Measurements from ENCODE around the gene MCEE. TPM values are rescaled to one million over a fixed set of nuclear protein-coding genes. Genes with fewer than 3 reads are reported as not detected.
A peak's percentile ranks its signal among the peaks of the same experiment; 100 is the strongest.
"Not testable (repeated sequence)": the region's sequence is repeated elsewhere in the genome, so short reads cannot be mapped to it uniquely, and the experiment has no call there.

MCEE gene
- polyA plus RNA-seq, 4 donors = 22.3 to 25.5 (median 22.7) TPM

DNA sequence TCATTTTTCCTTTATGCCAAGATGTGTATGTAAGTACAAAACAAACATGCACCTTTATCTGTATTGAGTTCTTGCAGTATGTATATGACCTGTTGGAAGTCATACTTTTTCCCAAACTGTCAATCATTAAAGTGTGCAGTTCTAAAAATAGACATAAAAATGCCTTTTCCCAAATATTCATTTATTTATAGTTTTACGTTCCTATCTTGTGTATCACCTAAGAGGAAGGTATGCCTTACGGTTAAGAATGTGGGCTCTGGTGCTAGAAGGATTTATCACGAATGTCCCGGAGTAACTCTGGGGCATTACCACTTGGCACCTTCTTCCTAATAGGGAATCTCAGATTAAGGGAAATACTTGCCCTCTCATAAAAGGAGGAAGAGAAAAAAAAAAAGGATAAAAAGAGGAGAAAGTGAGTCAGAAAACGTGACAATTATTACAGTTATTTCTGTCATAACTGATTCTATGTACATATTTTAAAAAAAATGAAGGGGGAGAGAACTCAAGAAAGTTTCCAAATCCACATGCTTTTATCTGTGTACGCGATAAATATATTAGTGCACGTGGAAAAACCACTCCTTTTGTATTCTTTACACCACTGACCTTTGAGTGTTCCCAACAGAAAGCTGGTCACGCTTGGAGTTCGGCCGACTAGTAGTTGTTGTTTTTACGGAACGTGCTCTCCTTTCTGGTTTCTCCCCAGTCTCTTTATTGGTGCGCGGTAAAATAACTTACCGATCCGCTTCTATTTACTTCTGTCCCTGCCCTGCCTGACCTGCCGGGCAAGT lies 721 bp downstream of the MCEE start:
- DNase-seq (ENCODE audit: low read depth in 4 of 4, low spot score in 3 of 4) = peak in 3 of 4 donors; percentile 1 to 16 (median 11)

GRCh38 chr2:71126957-71127356 lies 3.1 kb downstream of the MCEE start:
- no peak for DNase-seq (ENCODE audit: low read depth in 4 of 4, low spot score in 3 of 4)

DNA sequence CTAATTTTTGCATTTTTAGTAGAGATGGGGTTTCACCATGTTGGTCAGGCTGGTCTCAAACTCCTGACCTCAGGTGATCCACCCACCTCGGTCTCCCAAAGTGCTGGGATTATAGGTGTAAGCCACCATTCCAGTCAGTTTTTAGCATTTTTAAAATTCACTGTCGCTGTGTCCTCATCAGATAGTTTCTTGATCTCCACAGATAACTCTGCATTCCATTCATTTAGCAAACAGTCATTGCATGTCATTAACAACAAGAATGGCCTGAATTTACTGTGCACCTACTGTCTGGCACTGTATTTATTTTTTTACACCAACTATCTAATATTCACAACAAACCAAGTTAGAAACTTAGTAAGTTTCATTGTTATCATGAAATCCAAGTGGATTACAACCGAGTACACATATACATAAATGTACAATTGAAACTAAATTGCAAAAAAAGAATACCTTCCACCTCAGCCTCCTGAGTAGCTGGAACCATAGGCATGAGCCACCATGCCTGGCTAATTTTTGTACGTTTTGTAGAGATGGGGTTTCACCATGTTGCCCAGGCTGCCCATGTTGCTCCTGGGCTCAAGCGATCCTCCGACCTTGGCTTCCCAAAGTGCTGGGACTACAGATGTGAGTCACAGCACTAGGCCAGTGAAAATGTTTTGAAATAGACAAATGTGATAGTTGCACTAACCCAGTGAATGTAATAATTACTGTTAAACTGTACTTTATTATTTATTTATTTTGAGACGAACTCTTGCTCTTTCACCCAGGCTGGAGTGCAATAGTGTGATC lies 4.3 kb downstream of the MCEE start:
- DNase-seq (ENCODE audit: low read depth in 4 of 4, low spot score in 3 of 4) = no peak

- DNase-seq (ENCODE audit: low read depth in 4 of 4, low spot score in 3 of 4) = no peak
Measured at GRCh38 chr2:71122387-71123298, 7.4 kb downstream of the MCEE start.

GRCh38 chr2:71121479-71121878 lies 8.6 kb downstream of the MCEE start:
- no peak for DNase-seq (ENCODE audit: low read depth in 4 of 4, low spot score in 3 of 4)

DNA sequence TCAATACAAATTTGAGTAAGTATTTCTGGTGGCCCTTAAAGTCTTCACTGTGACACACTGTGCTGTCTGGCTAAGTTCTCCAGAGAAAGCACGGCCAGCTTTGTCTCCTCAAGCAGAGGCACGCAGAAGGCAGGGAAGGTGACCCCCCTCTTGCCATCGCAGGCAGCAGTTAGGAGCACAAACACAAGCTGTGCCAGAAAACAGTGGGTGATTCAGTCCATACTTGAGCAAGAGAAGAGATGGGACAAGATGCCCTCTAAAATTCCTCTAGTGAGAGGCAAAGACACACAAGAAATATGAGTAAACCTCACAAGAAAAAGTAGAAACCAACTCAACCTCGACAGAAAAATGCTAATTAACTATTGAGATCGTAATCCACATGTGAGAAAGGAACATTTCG lies 9.8 kb downstream of the MCEE start:
- no peak for DNase-seq (ENCODE audit: low read depth in 4 of 4, low spot score in 3 of 4)

GRCh38 chr2:71117063-71117462 lies 13.0 kb downstream of the MCEE start:
- DNase-seq (ENCODE audit: low read depth in 4 of 4, low spot score in 3 of 4) = no peak

- DNase-seq (ENCODE audit: low read depth in 4 of 4, low spot score in 3 of 4) = no peak
Measured at GRCh38 chr2:71113843-71114242, 16.2 kb downstream of the MCEE start.

DNA sequence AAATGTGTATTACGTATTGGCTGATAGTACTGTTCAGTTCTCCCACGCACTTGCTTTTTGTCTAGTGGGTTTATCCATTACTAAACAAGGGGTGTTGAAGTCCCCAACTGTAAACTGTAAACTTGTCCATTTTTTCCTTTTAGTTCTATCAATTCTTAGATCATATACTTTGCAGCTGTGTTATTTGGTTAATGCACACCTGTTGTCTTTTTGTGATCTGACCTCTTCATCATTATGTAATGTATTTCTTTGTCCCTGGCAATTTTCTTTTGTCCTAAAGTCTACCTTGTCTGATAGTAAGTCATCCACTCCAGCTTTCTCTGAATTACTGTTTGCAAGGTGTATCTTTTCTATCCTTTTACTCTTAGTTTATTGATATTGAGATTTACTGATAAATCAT lies 21.9 kb downstream of the MCEE start:
- no peak for DNase-seq (ENCODE audit: low read depth in 4 of 4, low spot score in 3 of 4)

DNA sequence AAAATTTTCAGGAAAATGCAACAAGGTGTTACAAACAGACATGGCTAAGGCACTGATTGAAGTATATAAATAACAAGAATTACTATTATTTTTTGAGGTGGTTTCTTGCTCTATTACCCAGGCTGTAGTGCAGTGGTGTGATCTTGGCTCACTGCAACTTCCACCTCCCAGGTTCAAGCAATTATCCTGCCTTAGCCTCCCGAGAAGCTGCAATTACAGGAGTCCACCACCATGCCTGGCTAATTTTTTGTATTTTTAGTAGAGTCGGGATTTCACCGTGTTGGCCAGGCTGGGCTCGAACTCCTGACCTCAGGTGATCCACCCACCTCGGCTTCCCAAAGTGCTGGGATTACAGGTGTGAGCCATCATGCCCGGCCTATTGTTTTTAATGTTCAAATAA lies 23.6 kb downstream of the MCEE start:
- not testable (repeated sequence) for DNase-seq (ENCODE audit: low read depth in 4 of 4, low spot score in 3 of 4)

GRCh38 chr2:71103809-71104208 lies 26.2 kb downstream of the MCEE start:
- DNase-seq (ENCODE audit: low read depth in 4 of 4, low spot score in 3 of 4) = no peak

GRCh38 chr2:71102981-71103681 lies 26.9 kb downstream of the MCEE start:
- no peak for DNase-seq (ENCODE audit: low read depth in 4 of 4, low spot score in 3 of 4)

DNA sequence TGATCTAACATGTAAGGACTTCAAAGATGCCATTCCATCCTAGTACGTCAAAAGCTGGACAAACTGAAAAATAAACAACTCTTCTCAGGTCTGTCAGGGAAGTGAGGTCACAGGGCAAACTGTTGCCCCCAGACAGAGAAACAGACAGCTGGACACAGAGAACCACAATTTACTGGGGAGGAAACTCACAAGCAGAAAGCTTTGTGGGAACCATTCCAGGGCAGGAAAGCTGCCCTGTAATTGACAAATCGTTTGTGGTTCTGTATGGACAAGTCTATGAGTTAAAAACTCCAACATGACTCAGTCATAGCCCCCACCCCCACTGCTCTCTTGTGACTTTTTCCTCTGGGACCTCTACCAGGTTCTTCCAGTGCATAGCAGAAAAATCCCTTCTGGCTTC lies 28.4 kb downstream of the MCEE start:
- DNase-seq (ENCODE audit: low read depth in 4 of 4, low spot score in 3 of 4) = no peak

- peak in 2 of 4 donors; percentile 7 to 8 for DNase-seq (ENCODE audit: low read depth in 4 of 4, low spot score in 3 of 4)
Measured at GRCh38 chr2:71100195-71100964, 29.6 kb downstream of the MCEE start.

GRCh38 chr2:71092491-71093260 lies 37.4 kb downstream of the MCEE start:
- not testable (repeated sequence) for DNase-seq (ENCODE audit: low read depth in 4 of 4, low spot score in 3 of 4)

DNA sequence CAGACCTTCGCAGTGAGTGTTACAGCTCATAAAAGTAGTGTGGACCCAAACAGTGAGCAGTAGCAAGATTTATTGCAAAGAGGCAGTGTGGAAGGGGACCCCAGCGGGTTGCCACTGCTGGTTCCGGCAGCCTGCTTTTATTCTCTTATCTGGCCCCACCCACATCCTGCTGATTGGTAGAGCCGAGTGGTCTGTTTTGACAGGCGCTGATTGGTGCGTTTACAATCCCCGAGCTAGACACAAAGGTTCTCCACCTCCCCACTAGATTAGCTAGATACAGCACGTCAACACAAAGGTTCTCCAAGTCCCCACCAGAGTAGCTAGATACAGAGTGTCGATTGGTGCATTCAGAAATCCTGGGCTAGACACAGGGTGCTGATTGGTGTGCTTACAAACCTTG lies 38.2 kb downstream of the MCEE start:
- DNase-seq (ENCODE audit: low read depth in 4 of 4, low spot score in 3 of 4) = not testable (repeated sequence)

- not testable (repeated sequence) for DNase-seq (ENCODE audit: low read depth in 4 of 4, low spot score in 3 of 4)
Measured at GRCh38 chr2:71089475-71089874, 40.6 kb downstream of the MCEE start.

DNA sequence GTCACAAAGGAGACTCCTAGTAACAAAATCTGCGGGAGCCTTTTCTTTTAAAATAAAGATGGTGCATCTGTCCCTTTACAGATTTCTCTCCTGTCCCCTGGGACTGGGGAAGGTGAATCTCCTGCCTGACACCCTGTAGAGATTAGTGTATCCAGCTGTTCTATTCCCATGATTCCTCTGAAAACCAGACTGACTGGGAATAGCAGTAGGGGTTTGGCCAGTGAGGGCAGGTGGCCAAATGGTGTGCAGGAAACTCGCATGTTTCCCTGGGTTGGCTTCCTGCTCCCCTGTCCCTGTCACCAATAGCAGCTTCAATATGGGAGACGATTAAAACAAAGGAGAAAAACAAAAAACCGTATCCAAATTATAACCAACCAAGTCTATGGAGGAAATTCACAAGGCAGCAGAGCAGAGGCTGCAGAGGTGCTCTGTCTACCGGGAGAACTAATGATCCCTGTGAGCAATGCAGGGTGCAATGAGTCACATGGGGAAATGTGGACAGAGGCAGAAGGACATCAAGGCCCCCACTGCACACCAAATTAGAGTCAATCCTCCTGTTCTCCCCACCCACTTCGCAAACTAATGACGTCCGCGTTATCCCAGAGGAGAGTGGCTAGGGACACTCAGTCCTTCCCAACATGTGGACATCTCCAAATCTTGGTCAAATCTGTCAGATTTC lies 44.6 kb downstream of the MCEE start:
- not testable (repeated sequence) for DNase-seq (ENCODE audit: low read depth in 4 of 4, low spot score in 3 of 4)

All from left renal pelvis (tissue), 4 donors.